ENCODE measurements around the gene ZNF141.
"Not testable (repeated sequence)": the region's sequence is repeated elsewhere in the genome, so short reads cannot be mapped to it uniquely, and the experiment has no call there.

The ZNF141 gene
- total RNA-seq = 33.8 to 76.3 (median 52.5) reads per million in 4 donors

DNA sequence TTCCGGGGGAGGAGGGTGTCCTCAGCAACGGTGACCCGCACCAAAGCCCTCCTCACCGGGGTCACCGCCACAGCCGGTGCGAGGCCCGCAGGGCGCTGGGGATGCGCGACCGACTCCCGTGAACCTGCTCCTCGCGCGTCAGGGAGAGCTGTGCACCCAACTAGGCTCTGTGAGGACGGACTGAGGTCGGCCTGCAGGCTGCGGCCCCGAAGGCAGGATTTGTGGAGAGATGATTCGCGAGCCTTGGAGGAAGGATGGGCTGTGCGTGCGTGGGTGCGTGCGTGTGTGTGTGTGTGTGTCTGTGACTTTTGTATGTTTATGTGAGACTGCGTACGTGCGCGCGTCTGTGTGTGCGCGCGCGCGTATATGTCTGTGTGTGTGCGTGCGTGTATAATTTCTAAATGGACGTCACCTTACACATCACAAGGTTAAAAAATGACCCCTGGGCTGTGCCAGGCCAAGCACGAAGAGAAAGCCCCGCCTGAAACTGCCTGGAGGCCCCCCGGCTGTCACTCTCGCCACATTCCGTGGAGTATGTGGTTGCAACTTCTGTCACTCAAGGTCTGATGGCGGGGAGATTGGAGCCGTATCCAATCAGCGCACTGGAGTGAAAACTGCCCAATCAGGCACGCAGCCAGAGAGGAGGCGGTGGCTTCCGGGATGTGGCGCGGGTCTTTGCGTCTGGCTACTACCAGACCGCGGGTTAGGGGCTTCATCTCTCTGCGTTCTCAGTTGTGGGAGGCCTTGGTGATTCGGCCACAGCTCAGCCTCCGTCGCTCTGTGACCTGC is at the start of gene ZNF141:
Gene ZNF141, plus strand, starts transcription at position 672 of the 789 bp plus-strand sequence. CDS start 170 bp downstream, outside the sequence.
- DNase-seq = peak; percentile 78 to 97 (median 84)

DNA sequence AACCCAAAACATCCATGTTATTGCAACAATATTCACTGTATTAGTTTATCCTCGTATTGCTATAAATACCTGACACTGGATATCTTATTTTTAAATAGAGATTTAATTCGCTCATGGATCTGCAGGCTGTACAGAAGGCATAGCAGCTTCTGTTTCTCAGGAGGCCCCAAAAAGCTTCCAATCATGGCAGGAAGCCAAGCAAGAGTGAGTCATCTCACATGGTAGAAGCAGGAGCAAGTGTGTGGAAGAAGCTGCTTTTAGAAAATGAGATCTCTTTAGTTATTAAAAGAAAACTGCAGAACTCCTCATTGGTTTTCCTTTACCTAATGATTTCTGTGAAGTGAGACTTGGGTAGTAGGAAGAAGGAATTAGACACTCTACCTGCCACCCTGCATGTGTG is 48.7 kb upstream of the ZNF141 start:
- no peak for DNase-seq

DNA sequence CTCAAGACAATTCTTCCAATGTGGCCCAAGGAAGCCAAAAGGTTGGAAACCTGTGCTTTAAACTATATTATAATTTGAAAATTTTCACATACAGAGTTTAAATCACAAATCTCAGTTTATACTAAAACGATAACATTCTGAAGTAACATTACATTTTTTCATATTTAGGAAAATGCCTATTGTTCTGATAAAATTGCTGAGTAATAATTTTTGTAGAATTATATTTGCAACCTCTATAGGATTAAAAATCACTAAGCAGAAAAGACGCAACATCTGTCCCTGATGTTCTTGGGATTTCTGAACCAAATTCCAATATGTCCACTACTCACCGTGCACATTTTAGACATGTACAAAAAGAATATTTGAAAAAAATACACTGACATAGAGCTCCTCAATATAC is 42.9 kb upstream of the ZNF141 start:
- no peak for DNase-seq

DNA sequence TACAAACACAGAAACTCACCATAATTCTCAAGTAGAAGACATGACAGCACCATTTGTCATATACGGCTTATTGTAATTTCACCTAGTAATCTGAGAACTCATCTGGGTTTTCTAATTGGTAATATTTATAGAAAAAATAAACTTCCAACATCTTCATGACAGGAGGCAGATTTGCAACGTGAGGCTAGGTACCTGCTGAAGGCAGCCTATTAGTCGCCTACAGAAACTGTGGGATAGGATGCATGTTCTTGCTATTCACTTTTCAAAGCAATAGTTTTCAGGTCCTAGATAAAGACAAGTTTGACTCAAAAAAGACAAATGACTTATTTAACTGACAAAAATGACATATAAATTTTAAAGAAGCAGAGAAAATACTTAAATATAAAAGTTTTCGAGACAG is 35.2 kb upstream of the ZNF141 start:
- DNase-seq = no peak

- not testable (repeated sequence) for DNase-seq
Observed at GRCh38 chr4:304516-304915, 33.1 kb upstream of the ZNF141 start.

GRCh38 chr4:304969-305680 is 32.5 kb upstream of the ZNF141 start, which contains the start of gene ZNF732:
TSS of gene ZNF732 (minus strand) at chr4:305474. CDS start at chr4:305310, 164 bp downstream.
- no peak for DNase-seq

- no peak for DNase-seq
Observed at GRCh38 chr4:306551-306961, 31.1 kb upstream of the ZNF141 start.

DNA sequence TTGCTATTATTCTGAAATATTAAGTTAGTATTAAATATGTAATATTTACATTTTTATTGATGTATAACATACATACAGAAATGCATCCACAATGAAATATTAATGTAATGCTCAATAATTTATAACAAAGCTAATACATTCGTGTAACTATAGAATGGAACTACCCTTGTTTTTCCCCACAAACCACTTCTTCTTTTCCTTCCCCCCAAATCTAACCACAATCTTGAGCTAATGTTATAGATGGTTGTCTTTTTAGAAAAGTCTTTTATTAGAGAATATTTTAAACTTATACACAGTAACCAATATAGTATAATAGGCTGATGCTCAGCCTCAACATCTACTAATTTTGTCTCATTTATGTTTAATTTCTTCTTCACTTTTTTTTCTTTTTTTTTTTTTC is 27.8 kb upstream of the ZNF141 start:
- DNase-seq = no peak

- DNase-seq = no peak
Observed at GRCh38 chr4:314296-314903, 23.2 kb upstream of the ZNF141 start.

DNA sequence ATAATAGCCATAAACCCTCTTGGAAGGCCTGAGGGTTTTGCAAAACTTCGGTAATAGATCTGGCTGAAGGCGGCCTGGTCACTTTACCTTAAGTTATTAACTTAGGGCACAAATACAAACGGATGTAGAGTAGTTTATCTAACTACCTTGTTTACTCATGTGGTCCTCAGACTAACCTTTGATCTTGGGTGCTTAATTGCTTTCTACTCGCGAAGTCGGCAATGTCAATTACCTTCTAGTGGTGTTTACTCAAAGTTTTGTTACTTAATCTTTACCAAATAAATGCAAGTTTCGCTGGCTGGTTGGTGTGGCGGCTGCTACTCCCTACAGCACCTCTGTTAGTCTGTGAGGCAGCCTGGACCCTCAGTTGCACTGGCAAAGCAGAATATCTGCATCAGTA is 8.9 kb upstream of the ZNF141 start:
- no peak for DNase-seq

DNA sequence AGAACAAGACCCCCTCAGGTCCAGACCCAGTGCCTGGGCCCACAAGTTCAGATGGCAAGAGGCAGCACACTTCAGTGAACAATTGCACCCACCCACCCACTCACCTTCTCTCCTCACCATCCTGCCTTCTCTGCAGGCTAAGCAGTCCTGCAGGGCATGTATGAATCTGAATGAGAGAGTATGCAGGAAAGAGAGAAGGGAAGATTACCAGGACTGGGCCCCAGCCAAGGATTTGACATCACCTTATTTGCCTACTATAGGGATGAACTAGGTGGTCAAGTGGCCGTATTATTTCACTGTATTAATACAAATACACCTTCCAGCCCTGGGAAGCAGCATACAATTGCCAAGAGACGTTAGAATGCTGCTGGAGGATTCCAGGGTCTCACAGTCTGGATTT is 2.1 kb upstream of the ZNF141 start:
- no peak for DNase-seq

GRCh38 chr4:336099-336892 is 1.3 kb upstream of the ZNF141 start:
- peak in 2 of 5 donors; percentile 1 to 2 for DNase-seq

GRCh38 chr4:336893-337142 is 796 bp upstream of the ZNF141 start:
- no peak for DNase-seq

DNA sequence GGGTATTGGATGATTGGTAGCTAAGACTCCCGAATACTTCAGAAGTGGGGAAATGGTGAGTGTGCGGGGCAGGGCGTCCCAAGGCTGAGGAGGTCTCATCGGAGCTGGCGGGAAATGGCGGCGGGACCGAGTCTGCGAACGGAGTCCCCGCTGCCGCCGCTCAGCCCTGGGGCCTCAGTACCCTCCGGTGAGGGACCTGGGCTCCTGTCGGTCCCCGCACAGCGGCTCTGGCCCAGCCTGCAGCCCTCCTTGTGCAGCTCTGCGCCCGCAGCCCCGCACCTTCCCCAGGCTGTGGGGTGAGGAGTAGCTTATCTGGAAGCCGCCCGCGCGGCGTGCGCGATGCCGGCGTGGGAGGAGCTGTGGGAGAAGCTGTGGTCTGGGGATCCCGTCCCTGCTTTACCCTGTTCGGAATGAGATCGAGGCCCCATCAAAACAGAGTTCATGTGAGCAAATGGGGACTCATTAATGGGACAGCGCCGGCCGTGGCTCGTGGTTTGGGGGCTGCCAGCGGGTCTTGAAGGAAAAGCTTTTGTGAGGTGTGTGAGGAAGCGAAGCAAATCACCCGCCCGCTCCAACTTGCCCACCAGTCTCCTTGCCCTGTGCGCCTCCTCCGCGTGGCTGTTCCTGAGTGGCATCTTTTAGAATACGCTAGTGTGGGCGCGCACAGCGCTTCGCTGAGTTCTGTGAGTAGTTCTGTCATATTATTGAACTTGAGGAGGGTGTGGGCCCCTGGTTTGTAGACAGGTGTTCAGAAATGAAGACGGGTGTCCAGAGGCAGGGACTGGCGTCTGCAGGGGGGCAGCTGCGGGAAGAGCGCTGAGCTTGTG is 531 bp downstream of the ZNF141 start:
- DNase-seq = peak in 1 of 5 donors; percentile 3

DNA sequence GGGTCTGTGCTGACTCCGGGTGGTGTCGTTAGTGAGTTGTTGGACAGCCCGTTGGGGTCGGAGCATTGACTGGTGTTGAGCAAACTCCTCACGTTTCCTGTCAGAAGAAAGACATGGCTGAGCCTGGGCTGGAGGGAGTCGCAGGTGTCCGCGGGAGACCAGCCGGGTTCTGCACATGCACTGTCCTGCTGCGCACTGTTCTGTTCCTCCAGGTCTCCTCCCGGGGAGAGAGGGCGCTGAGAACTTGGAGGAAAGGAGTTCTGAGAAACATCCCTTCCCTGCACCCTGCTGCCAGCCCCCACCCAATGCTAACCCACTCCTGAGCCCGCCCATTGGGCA is 1.1 kb downstream of the ZNF141 start:
- no peak for DNase-seq

- no peak for DNase-seq
Observed at GRCh38 chr4:340011-340410, 2.4 kb downstream of the ZNF141 start.

GRCh38 chr4:373062-373839 is 35.6 kb downstream of the ZNF141 start:
- no peak for DNase-seq

- DNase-seq = no peak
Observed at GRCh38 chr4:374298-375160, 36.9 kb downstream of the ZNF141 start.

DNA sequence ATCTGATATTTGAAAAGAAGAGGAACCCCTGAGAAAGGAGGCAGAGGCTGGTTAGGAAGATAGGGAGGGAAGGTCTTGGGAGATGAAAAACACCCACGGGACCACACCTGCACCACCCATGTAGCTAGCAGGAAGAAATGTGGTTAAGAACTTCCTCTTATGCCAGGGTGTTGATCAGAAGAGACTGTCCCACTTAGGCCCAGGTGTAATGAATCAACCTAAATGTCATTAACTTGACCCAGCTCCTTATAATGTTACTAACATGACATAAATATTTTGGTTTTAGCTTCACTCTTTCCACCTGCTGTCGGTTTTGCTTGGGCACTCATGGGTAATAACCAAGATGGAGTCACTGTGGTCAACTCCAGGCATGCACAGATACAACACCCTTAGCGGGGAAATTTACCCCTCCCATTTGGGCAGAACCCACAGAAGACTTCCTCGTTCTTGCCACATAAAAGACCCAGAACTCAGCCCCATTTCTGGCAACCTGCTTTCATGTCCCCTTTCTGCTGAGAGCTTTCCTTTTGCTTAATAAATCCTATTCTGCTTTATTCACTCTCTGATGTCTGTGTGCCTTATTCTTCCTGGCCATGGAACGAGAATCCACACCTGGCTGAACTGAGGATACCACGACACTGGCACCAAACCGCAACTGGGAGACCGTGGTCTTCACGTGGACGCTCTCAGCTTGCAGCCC is 46.8 kb downstream of the ZNF141 start:
- no peak for DNase-seq
